ENCODE data around the gene SELENOT. TPM values are rescaled to one million over a fixed set of nuclear protein-coding genes. Genes with fewer than 3 reads are reported as not detected.

The SELENOT gene
- total RNA-seq, 1 experiment from 2014 or later, result 73.8 TPM

GRCh38 chr3:150597646-150598045 lies 5.5 kb upstream of the SELENOT start:
- Histone ChIP-seq H3T11ph (ENCODE audit: low read length) (no peak overlapping the region), H4K5ac (ENCODE audit: insufficient read length, low read depth, low read length) (no peak overlapping the region), H2BK15ac (ENCODE audit: low read depth, low read length) (no peak overlapping the region), H4K91ac (ENCODE audit: insufficient read length, low read depth, low read length) (no peak overlapping the region), H3K18ac (ENCODE audit: insufficient read length, low read depth, low read length) (no peak overlapping the region), H3K23me2 (ENCODE audit: insufficient read length, low read depth, low read length, poor library complexity, severe bottlenecking) (no peaks in the 10 kb centered on the region), H2AFZ (ENCODE audit: low read length) (no peak overlapping the region), H3K27me3 (ENCODE audit: insufficient read depth, low read length) (no peaks in the 10 kb centered on the region), H3K4me1 (ENCODE audit: insufficient read depth, low read length) (peaks cover 6% of the 10 kb centered on the region), H3K9me3 (ENCODE audit: control insufficient read depth, low read depth, low read length) (no peaks in the 10 kb centered on the region), H2BK5ac (ENCODE audit: insufficient read length, low read length) (no peak overlapping the region), H3K79me1 (ENCODE audit: insufficient read depth, low read depth, low read length, poor library complexity, severe bottlenecking) (peaks cover 6% of the 10 kb centered on the region), H3K56ac (ENCODE audit: insufficient read length, low read depth, low read length) (no peak overlapping the region), H3K27ac (ENCODE audit: insufficient read length, low read depth, low read length) (no peak overlapping the region), H2BK20ac (ENCODE audit: low read depth, low read length, poor library complexity, severe bottlenecking) (no peak overlapping the region), H3K23ac (ENCODE audit: insufficient read length, low read depth, low read length) (no peak overlapping the region), H3K9ac (ENCODE audit: extremely low read depth, insufficient read length, low read length) (no peak overlapping the region), H2AK5ac (ENCODE audit: insufficient read length, low read length) (no peak overlapping the region), H3K14ac (ENCODE audit: insufficient read depth, low read length) (no peak overlapping the region), H3K79me2 (ENCODE audit: insufficient read depth, low read length) (no peaks in the 10 kb centered on the region; the same call in 1 of the 2 replicates), H2BK120ac (ENCODE audit: low read depth, low read length, poor library complexity, severe bottlenecking) (no peak overlapping the region), H4K20me1 (ENCODE audit: control insufficient read depth, insufficient read depth, insufficient read length) (no peaks in the 10 kb centered on the region), H2BK12ac (ENCODE audit: insufficient read length, low read depth, low read length) (no peak overlapping the region), H3K4ac (ENCODE audit: low read depth, low read length) (no peak overlapping the region), H4K8ac (replicated peaks; ENCODE audit: insufficient read length, low read depth, low read length) (no peak overlapping the region), H3K4me2 (ENCODE audit: insufficient read depth, insufficient read length, low read length) (no peak overlapping the region)
- H3K4me1 Mint-ChIP-seq, result peaks cover 40 to 44% of the 10 kb centered on the region in 2 experiments
- no peak for TF ChIP-seq CTCF (conservative IDR thresholded peaks at IDR 0.05)
- no peaks in the 10 kb centered on the region for H3K27me3 Mint-ChIP-seq (ENCODE audit: low read depth)
- H3K27ac Mint-ChIP-seq, result no peak overlapping the region
- no peaks in the 10 kb centered on the region for H3K9me3 Mint-ChIP-seq
- DNase-seq, result no peak
- H3K4me3 Mint-ChIP-seq, result no peak overlapping the region
- WGBS (ENCODE audit: extremely low coverage, insufficient read length, low lambda C conversion rate), result no CpG with 5 or more reads among the region's 4 CpGs
- H3K36me3 Mint-ChIP-seq (ENCODE audit: insufficient read depth in 1 of 3, low read depth in 3 of 3), result peaks cover 0 to 8% (median 3%) of the 10 kb centered on the region in 3 experiments; a peak in 4 of 7 replicates

Measured in H9 (cell line).